AG09319 (cell line): ENCODE results near the gene HASPIN.

ENCODE experiments used
- DNase-seq: peaks from one replicate; pipeline ENCODE4 v3.0.0-alpha.2; 2010; ENCODE audit warnings: low read depth; ENCODE audit errors: extremely low read depth
- CTCF ChIP-seq: IDR thresholded peaks from 2 replicates; pipeline ENCODE4 v1.5.1; 2011; ENCODE audit warnings: low read depth, mild to moderate bottlenecking, inconsistent platforms, low read length, moderate library complexity

Gene HASPIN

GRCh38 chr17:3751836-3752235 is 28.1 kb downstream of the HASPIN start:
- no peak for DNase-seq
- TF ChIP-seq CTCF: no peak

GRCh38 chr17:3753624-3754023 is 29.9 kb downstream of the HASPIN start:
- DNase-seq: no peak
- no peak for TF ChIP-seq CTCF

GRCh38 chr17:3754066-3754457 is 30.4 kb downstream of the HASPIN start:
- DNase-seq: no peak
- no peak for TF ChIP-seq CTCF

GRCh38 chr17:3754458-3755334 is 31.0 kb downstream of the HASPIN start:
- DNase-seq: no peak
- TF ChIP-seq CTCF: no peak

- no peak for TF ChIP-seq CTCF
- DNase-seq: no peak
Measured at GRCh38 chr17:3755335-3756030, 31.8 kb downstream of the HASPIN start.

- no peak for DNase-seq
- TF ChIP-seq CTCF: no peak
Measured at GRCh38 chr17:3759597-3760216, 36.0 kb downstream of the HASPIN start.
